ENCODE data around the gene TM7SF3.
"Not testable (repeated sequence)": the region's sequence is repeated elsewhere in the genome, so short reads cannot be mapped to it uniquely, and the experiment has no call there.

- TF ChIP-seq, protein P1, sequence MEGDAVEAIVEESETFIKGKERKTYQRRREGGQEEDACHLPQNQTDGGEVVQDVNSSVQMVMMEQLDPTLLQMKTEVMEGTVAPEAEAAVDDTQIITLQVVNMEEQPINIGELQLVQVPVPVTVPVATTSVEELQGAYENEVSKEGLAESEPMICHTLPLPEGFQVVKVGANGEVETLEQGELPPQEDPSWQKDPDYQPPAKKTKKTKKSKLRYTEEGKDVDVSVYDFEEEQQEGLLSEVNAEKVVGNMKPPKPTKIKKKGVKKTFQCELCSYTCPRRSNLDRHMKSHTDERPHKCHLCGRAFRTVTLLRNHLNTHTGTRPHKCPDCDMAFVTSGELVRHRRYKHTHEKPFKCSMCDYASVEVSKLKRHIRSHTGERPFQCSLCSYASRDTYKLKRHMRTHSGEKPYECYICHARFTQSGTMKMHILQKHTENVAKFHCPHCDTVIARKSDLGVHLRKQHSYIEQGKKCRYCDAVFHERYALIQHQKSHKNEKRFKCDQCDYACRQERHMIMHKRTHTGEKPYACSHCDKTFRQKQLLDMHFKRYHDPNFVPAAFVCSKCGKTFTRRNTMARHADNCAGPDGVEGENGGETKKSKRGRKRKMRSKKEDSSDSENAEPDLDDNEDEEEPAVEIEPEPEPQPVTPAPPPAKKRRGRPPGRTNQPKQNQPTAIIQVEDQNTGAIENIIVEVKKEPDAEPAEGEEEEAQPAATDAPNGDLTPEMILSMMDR (conservative IDR thresholded peaks at IDR 0.05; ENCODE audit: low read depth, low read length) = not testable (repeated sequence)
- TF ChIP-seq EZH2 (IDR thresholded peaks at IDR 0.05; ENCODE audit: low read length, unreplicated experiment); EZH2phosphoT487 (IDR thresholded peaks at IDR 0.05; ENCODE audit: borderline replicate concordance, low read length): not testable (repeated sequence)
These were observed 3.1 kb upstream of the TM7SF3 start for GRCh38 chr12:27017163-27017823.
